Central memory CD8-positive, alpha-beta T cell (primary cell): ENCODE measurements around the gene CFAP46.
"Not testable (repeated sequence)": the region's sequence is repeated elsewhere in the genome, so short reads cannot be mapped to it uniquely, and the experiment has no call there.

Experiments
- ATAC-seq: fragments of 150-1000 bp; cut with Tn5 transposase; replicated peaks from 2 replicates; pipeline ENCODE4 v1.10.0; 2022; ENCODE audit warnings: mild to moderate bottlenecking, moderate FRiP score, moderate number of reproducible peaks; ENCODE audit not compliant: poor library complexity, severe bottlenecking; ENCODE audit errors: extremely low read depth
- DNase-seq, 2 donors: peaks; one replicate each; pipeline ENCODE4 v3.0.0; 2021; ENCODE audit warnings: low spot score in 2 of 2
- H3K27ac Mint-ChIP-seq: one replicate; pipeline ENCODE4 v1.8.0; 2022; ENCODE audit warnings: low read depth, mild to moderate bottlenecking, moderate library complexity, mixed read lengths
- H3K27me3 Mint-ChIP-seq: one replicate; pipeline ENCODE4 v1.8.0; 2022; ENCODE audit warnings: mixed read lengths
- H3K36me3 Mint-ChIP-seq: one replicate; pipeline ENCODE4 v1.8.0; 2022; ENCODE audit warnings: mild to moderate bottlenecking, moderate library complexity, mixed read lengths; ENCODE audit not compliant: insufficient read depth
- H3K4me1 Mint-ChIP-seq: one replicate; pipeline ENCODE4 v1.8.0; 2022; ENCODE audit warnings: mixed read lengths
- H3K4me3 Mint-ChIP-seq: one replicate; pipeline ENCODE4 v1.8.0; 2022; ENCODE audit warnings: mild to moderate bottlenecking, moderate library complexity, mixed read lengths
- H3K9me3 Mint-ChIP-seq: one replicate; pipeline ENCODE4 v1.8.0; 2022; ENCODE audit warnings: mixed read lengths

Gene CFAP46

DNA sequence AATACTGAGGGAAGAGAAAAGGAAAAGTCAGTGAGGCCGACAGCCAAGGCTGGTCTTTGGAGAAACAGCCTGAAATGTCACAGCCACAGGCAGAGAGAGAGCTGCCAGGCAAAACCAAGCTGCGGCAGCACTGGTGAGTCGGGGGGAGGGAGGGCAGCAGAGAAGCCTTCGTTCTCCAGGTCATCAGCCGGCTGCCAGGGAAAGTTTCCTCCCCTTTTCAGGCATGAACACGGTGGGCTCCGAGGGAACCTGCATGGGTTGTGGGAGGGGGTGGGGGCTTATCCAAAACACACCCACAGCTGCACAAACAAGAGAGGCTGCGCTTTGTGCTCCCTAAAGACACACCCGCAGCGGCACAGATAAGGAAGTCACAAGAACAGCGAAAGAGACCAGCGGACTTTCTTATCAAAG is 94.1 kb downstream of the CFAP46 start:
- peaks cover 10% of the 10 kb centered on the region for H3K27me3 Mint-ChIP-seq
- H3K36me3 Mint-ChIP-seq, result peaks cover 3% of the 10 kb centered on the region
- no peaks in the 10 kb centered on the region for H3K9me3 Mint-ChIP-seq
- no peak overlapping the region for H3K27ac Mint-ChIP-seq
- peaks cover 7% of the 10 kb centered on the region for H3K4me1 Mint-ChIP-seq
- no peak for DNase-seq
- H3K4me3 Mint-ChIP-seq, result peak overlapping the region; percentile 63
- ATAC-seq, result no peak

DNA sequence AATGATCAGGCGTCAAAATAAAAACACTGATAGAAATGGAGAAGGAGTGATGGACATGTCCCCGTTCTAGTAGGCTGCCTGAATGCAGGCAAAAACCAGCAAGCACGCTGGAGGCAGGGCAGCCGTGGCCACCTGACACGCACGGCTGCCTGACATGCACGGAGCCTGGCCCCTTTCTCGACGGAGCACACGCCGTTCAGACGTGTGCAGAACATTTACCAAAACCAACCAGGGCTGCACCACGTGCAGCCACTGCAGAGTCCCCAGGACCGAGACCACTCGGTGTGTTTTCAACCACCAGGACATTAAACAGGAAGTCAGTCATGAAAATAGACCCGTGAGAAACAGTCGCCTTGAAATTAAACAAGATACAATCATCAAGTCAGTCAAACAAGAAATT is 94.5 kb downstream of the CFAP46 start:
- no peak for DNase-seq
- H3K36me3 Mint-ChIP-seq, result peaks cover 3% of the 10 kb centered on the region
- H3K27me3 Mint-ChIP-seq, result peaks cover 11% of the 10 kb centered on the region
- H3K4me3 Mint-ChIP-seq, result peak overlapping the region; percentile 63
- no peak for ATAC-seq
- peaks cover 1% of the 10 kb centered on the region for H3K9me3 Mint-ChIP-seq
- no peak overlapping the region for H3K27ac Mint-ChIP-seq
- H3K4me1 Mint-ChIP-seq, result peaks cover 7% of the 10 kb centered on the region

DNA sequence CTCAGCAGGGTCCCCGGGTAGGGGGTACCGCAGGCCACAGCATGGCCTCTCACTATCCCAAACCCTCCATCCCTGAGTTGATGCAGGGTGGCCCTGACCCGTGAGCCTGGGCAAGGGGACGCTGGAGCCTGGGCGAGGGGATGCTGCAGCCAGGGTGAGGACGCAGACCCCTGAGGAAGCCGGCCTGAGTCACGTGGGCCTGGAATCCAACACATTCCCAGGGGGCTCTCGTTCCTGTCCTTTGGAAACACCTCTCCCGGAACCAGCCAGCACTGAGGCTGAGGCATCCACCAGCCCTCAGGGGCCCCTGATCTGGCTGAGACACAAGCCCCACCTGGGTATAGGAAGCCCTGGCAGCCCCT is 95.0 kb downstream of the CFAP46 start:
- DNase-seq (no peak), ATAC-seq (no peak)
- peaks cover 7% of the 10 kb centered on the region for H3K4me1 Mint-ChIP-seq
- no peak overlapping the region for H3K27ac Mint-ChIP-seq
- H3K9me3 Mint-ChIP-seq, result peaks cover 6% of the 10 kb centered on the region
- peak overlapping the region; percentile 63 for H3K4me3 Mint-ChIP-seq
- peaks cover 15% of the 10 kb centered on the region for H3K27me3 Mint-ChIP-seq
- H3K36me3 Mint-ChIP-seq, result peaks cover 3% of the 10 kb centered on the region

DNA sequence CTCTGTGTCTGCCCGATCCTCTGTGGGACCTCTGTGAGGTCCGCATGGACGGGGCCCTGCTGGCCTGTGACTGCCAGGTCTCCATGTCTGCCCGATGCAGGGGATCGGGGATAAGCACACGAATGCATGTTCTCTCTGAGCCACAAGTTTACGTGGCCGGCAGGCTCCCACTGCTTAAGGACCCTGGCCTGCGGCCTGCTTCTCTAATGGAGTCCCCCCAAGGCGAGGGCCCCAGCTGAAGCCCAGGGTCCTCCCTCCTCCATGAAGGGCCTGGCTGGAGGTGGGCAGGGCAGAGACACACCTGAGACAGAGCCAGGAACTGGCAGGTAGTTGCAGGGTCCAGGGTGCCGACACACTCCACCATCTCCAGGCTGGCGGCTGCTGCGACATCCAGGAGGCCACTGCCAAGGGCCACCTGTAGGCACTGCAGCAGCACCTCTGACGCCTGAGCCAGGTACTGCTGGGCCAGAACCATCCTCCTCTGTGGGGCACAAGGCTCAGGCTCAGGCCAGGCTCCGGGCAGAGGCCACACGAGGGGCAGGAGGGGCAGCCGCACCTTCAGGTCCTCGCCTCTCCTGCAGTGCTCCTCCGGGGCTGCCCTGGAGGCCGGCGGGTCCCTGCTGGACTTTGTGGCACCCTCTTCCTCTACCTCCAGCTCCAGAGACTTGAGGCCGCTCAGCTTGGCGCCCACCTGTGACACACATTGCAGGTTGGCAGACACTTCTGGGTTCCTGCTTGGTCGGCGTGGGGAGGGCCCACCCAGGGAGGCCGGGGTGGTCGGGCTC is 95.5 kb downstream of the CFAP46 start:
- Mint-ChIP-seq H3K4me3 (no peak overlapping the region), H3K9me3 (peaks cover 12% of the 10 kb centered on the region), H3K27ac (no peak overlapping the region), H3K4me1 (peaks cover 7% of the 10 kb centered on the region), H3K36me3 (peaks cover 3% of the 10 kb centered on the region), H3K27me3 (peaks cover 21% of the 10 kb centered on the region)
- peak in 1 of 2 donors; percentile 6 for DNase-seq
- ATAC-seq, result no peak

DNA sequence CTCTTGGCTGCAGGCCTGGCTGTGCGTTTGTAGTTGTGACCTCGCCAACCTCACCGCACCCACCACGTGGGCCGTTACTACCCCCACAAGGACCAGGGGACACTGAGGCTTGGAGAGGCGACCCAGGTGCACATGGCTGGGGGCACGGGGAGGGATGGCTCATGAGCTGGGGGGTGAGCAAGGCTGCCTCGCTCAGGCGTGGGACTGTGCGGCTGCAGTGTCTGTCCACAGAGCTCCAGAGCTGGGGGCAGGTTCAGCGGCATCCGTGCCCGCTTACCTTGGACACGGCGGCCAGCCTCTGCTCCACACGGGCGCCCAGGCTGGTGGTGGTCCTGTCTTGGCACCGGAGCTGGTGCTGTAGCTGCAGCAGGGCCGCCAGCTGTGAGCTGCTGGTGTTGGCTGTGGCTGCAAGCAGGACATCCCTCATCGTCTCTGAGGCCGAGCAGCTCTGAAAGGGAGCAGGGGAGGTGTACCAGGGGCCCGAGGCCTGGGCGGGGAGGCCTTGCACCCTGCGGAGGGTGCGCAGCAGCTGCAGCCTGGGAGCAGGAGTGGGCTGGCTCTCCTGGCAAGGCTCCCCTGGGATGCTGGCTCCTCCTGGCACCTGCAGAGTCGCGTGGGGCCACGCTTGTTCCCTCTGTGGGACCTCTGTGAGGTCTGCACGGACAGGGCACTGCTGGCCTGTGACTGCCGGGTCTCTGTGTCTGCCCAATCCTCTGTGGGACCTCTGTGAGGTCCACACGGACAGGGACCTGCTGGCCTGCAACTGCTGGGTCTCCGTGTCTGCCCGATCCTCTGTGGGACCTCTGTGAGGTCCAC is 96.4 kb downstream of the CFAP46 start:
- Mint-ChIP-seq H3K9me3 (peaks cover 12% of the 10 kb centered on the region), H3K4me1 (peaks cover 7% of the 10 kb centered on the region), H3K27me3 (peaks cover 24% of the 10 kb centered on the region), H3K4me3 (no peak overlapping the region), H3K27ac (no peak overlapping the region), H3K36me3 (peaks cover 3% of the 10 kb centered on the region)
- DNase-seq, result peak in 1 of 2 donors; percentile 3
- no peak for ATAC-seq

DNA sequence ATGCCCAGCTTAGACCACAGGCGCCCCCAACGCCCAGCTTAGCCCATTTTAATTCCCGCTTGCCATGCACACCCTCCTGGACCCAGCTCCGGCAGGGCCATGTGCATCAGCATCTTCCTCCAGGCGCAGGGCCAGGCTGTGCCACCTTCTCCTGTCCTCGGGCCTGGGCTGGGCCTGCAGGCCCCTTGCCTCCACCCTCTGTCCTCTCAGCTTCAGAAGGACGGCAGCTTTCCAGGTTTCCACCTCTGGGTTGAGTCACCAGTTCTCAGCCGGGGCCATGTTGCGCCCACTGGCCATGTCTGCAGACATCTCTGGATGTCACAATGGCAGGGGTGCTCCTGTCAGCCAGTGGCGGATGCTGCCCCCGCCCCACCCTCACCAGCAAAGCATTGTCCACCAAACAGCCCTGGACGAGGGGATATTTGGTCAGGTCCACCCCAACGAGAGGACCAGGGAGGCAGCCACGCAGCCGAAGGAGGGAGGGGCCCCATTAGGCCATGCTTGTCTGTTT is 97.3 kb downstream of the CFAP46 start:
- Mint-ChIP-seq H3K4me3 (no peak overlapping the region), H3K36me3 (peaks cover 2% of the 10 kb centered on the region), H3K27ac (no peak overlapping the region), H3K4me1 (peaks cover 7% of the 10 kb centered on the region), H3K27me3 (peaks cover 24% of the 10 kb centered on the region), H3K9me3 (peaks cover 12% of the 10 kb centered on the region)
- DNase-seq (peak in 1 of 2 donors; percentile 4), ATAC-seq (no peak)

DNA sequence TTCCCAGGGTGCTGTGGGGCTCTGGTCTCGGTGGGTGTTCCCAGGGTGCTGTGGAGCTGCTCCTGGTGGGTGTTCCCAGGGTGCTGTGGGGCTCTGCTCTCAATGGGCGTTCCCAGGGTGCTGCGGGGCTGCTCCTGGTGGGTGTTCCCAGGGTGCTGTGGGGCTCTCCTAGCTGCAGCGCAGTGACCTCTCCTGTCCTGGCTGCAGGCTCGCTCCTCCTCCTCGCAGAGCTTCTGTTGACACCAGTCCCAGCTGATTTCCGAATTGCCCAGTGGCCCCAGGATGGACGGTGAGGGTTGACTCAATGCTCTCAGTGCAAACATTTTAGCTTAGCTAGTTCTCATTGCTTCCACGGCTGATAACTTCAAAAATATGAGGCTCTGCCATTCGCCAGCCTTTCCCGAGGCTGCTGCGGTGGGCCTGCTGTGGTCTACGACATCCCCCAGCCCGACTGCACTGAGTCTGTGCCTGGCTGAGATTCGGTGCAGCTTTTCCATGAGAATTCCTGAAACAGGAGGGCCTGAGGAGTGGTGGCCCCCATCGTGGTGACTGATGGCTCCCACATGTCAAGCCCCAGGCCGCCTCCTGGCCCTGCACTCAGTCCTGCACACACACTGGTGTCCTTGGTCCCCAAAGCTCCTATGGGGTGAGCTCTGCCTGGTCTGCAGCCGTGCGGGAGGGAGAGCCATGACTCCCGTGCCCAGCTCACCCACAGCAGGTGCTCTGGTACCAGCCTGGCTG is 98.1 kb downstream of the CFAP46 start:
- H3K9me3 Mint-ChIP-seq, result peaks cover 12% of the 10 kb centered on the region
- H3K4me1 Mint-ChIP-seq, result peaks cover 7% of the 10 kb centered on the region
- H3K27ac Mint-ChIP-seq, result no peak overlapping the region
- no peaks in the 10 kb centered on the region for H3K36me3 Mint-ChIP-seq
- no peak overlapping the region for H3K4me3 Mint-ChIP-seq
- DNase-seq, result no peak
- peaks cover 24% of the 10 kb centered on the region for H3K27me3 Mint-ChIP-seq
- no peak for ATAC-seq

DNA sequence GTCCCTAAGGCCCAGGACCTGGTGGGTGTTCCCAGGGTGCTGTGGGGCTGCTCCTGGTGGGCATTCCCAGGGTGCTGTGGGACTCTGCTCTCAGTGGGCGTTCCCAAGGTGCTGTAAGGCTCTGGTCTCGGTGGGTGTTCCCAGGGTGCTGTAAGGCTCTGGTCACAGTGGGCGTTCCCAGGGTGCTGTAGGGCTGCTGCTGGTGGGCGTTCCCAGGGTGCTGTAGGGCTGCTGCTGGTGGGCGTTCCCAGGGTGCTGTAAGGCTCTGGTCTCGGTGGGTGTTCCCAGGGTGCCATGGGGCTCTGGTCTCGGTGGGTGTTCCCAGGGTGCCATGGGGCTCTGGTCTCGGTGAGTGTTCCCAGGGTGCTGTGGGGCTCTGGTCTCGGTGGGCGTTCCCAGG is 99.1 kb downstream of the CFAP46 start:
- ATAC-seq, H3K27ac Mint-ChIP-seq, H3K36me3 Mint-ChIP-seq, H3K4me3 Mint-ChIP-seq, H3K4me1 Mint-ChIP-seq: not testable (repeated sequence)
- H3K27me3 Mint-ChIP-seq, result peaks cover 21% of the 10 kb centered on the region
- DNase-seq, result peak in 1 of 2 donors; percentile 8
- peaks cover 12% of the 10 kb centered on the region for H3K9me3 Mint-ChIP-seq

DNA sequence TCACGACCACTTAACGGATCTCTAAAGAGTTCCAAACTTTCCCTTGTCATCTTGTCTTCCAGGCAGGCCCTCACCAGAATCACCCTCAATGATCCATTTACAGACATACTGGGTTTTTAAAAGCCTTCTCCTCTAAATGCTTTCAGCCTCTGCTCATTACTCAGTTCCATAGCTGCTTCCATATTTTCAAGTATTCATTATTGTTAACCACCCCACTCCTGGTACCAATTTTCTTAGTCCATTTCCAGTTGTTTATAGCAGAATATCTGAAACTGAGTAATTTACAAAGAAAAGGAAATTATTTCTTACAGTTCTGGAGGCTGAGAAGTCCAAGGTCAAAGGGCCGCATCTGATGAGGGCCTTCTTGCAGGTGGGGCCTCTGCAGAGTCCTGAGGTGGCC is 100.0 kb downstream of the CFAP46 start:
- DNase-seq (no peak), ATAC-seq (no peak)
- H3K9me3 Mint-ChIP-seq, result peaks cover 12% of the 10 kb centered on the region
- H3K4me3 Mint-ChIP-seq, result no peak overlapping the region
- H3K27me3 Mint-ChIP-seq, result peaks cover 13% of the 10 kb centered on the region
- no peaks in the 10 kb centered on the region for H3K4me1 Mint-ChIP-seq
- H3K27ac Mint-ChIP-seq, result no peak overlapping the region
- H3K36me3 Mint-ChIP-seq, result no peaks in the 10 kb centered on the region

DNA sequence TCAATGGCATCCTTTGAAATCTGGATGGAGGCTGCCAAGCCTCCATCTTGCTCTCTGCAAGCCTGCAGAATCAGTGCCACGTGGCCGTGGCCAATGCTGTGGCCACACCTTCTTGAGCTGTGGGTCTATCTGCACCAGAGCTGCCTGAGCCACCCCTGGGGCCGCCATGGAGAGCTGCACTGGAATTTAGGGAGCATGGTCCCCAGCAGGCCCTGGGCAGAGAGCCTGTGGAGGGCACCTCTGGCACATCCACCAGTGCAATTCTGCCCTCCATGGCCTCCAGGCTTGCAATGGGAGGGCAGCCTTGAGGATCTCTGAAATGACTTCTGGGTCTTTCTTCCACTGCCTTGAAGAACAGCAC is 100.8 kb downstream of the CFAP46 start:
- no peak overlapping the region for H3K27ac Mint-ChIP-seq
- no peak overlapping the region for H3K4me3 Mint-ChIP-seq
- H3K36me3 Mint-ChIP-seq, result no peaks in the 10 kb centered on the region
- H3K4me1 Mint-ChIP-seq, result no peaks in the 10 kb centered on the region
- peaks cover 12% of the 10 kb centered on the region for H3K9me3 Mint-ChIP-seq
- no peak for ATAC-seq
- H3K27me3 Mint-ChIP-seq, result peaks cover 13% of the 10 kb centered on the region
- peak in 1 of 2 donors; percentile 11 for DNase-seq

DNA sequence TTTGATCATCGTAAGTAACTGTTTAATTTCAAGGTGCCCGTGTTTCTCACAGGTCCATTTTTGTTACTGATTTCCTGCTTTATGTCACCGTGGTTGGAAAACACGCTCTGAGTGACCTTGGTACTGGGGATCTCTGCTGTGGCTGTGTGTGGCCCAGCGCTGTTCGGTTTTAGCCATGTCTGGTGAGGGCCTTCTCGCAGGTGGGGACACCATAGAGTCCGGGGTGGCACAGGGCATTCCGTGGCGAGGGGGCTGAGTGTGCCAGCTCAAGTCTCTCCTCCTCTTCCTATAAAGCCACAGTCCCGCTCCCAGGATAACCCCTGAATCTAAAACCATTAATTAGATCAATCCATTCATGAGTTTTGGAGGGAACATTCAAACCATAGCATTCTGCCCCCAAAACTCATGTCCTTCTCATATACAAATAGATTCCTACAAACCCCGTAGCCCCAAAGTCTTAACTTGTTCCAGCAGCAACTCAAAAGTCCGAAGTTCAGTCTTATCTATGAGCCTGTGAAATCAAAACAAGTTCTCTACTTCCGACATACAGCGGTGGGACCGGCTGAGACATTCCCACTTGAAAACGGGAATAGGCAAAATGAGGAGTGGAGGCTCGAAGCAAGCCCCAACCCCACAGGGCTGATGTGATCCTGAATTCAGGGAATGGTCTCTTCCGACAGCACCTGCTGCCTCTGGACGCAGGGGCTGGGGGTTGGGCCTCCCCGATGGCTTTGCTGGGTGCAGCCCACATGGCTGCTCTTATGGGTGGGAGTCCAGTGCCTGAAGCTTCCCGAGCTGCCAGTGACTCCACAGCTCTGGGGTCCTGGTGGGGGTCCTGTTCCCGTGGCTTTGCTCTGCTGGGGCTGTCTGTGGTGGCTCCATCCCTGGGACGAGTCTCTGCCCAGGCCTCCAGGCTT is 101.4 kb downstream of the CFAP46 start:
- Mint-ChIP-seq H3K4me1 (no peaks in the 10 kb centered on the region), H3K4me3 (no peak overlapping the region), H3K9me3 (peaks cover 12% of the 10 kb centered on the region), H3K27ac (no peak overlapping the region), H3K27me3 (peaks cover 13% of the 10 kb centered on the region), H3K36me3 (no peaks in the 10 kb centered on the region)
- DNase-seq, result no peak
- ATAC-seq, result no peak

DNA sequence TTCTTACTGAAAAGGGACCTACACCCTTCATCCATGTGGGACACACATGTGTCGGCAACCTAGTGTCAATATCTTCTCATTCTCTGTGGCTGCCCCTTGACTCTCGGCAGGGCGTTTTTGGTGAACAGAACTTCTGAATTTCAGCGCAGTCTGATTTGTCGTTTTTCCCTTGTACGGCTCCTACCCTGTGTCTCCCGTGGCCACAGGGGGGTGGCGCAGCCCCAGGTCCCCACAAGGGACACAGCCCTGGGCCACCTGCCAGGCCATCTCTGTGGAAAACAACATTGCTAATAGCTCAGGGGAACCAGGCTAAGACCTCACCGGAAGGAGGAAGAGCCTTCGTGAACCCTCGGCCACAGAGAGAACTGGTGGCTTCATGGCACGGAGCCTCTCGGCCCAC is 103.3 kb downstream of the CFAP46 start:
- no peak for ATAC-seq
- Mint-ChIP-seq H3K36me3 (no peaks in the 10 kb centered on the region), H3K27ac (no peak overlapping the region), H3K9me3 (peaks cover 12% of the 10 kb centered on the region), H3K27me3 (peaks cover 13% of the 10 kb centered on the region), H3K4me3 (no peak overlapping the region), H3K4me1 (no peaks in the 10 kb centered on the region)
- DNase-seq, result no peak
